Lung microvascular endothelial cell (primary cell): ENCODE data around the gene TRPT1. TPM values are rescaled to one million over a fixed set of nuclear protein-coding genes. Genes with fewer than 3 reads are reported as not detected.

Source experiments
- DNase-seq, 2 donors: peaks; one replicate each; pipeline versions ENCODE4 v3.0.0 to v3.0.0-alpha.2; 2010; ENCODE audit warnings: low read depth in 2 of 2
- total RNA-seq: library from RNA; depleted of rRNA; stranded (reverse); fragments of >200 nt; gene quantifications from 2 replicates; pipeline ENCODE4 v1.2.1, GENCODE V29; 2014

TRPT1 gene
- total RNA-seq, 1 donor from 2014 or later: 33.1 TPM

GRCh38 chr11:64178951-64179639 lies 46.9 kb downstream of the TRPT1 start:
- no peak for DNase-seq

- no peak for DNase-seq
These were observed 47.8 kb downstream of the TRPT1 start for GRCh38 chr11:64178203-64178602.

- no peak for DNase-seq
These were observed 49.2 kb downstream of the TRPT1 start for GRCh38 chr11:64176751-64177150.

Other genes starting within 250 kb of the TRPT1 start
- gene OTUB1, start 239.7 kb downstream of the TRPT1 start, total RNA-seq: 46.2 and 51.6 TPM in 2 replicates
- gene FLRT1, start 190.3 kb downstream of the TRPT1 start, total RNA-seq: not detected in 2 replicates
- 21.6 and 31.5 TPM in 2 replicates for gene MACROD1, start 60.1 kb downstream of the TRPT1 start, total RNA-seq
- 93.5 and 111 TPM in 2 replicates for gene STIP1, start 40.0 kb downstream of the TRPT1 start, total RNA-seq
- gene FERMT3, start 19.5 kb downstream of the TRPT1 start, total RNA-seq: 4.4 and 9.6 TPM in 2 replicates
- gene NUDT22, start 88 bp upstream of the TRPT1 start, total RNA-seq: 26.2 and 37.3 TPM in 2 replicates
- 11.3 and 19.0 TPM in 2 replicates for gene DNAJC4, start 4.4 kb upstream of the TRPT1 start, total RNA-seq
- 13.3 and 22.4 TPM in 2 replicates for gene VEGFB, start 8.4 kb upstream of the TRPT1 start, total RNA-seq
- 39.2 and 75.4 TPM in 2 replicates for gene FKBP2, start 14.9 kb upstream of the TRPT1 start, total RNA-seq
- 153 and 159 TPM in 2 replicates for gene PPP1R14B, start 20.8 kb upstream of the TRPT1 start, total RNA-seq
- gene PLCB3, start 25.3 kb upstream of the TRPT1 start, total RNA-seq: 14.3 and 14.4 TPM in 2 replicates
- 54.3 and 65.9 TPM in 2 replicates for gene BAD, start 58.5 kb upstream of the TRPT1 start, total RNA-seq
- gene GPR137, start 59.7 kb upstream of the TRPT1 start, total RNA-seq: 5.2 and 9.7 TPM in 2 replicates
- gene KCNK4, start 65.1 kb upstream of the TRPT1 start, total RNA-seq: not detected in 2 replicates
- 0.22 TPM in 1 of 2 replicates, not detected in the other for gene CATSPERZ, start 74.2 kb upstream of the TRPT1 start, total RNA-seq
- gene ESRRA, start 79.3 kb upstream of the TRPT1 start, total RNA-seq: 33.8 and 53.6 TPM in 2 replicates
- gene TRMT112, start 91.4 kb upstream of the TRPT1 start, total RNA-seq: 189 and 190 TPM in 2 replicates
- 217 and 266 TPM in 2 replicates for gene PRDX5, start 91.9 kb upstream of the TRPT1 start, total RNA-seq
- gene CCDC88B, start 114.0 kb upstream of the TRPT1 start, total RNA-seq: 0.79 and 1.7 TPM in 2 replicates
- 21.4 and 24.8 TPM in 2 replicates for gene RPS6KA4, start 133.0 kb upstream of the TRPT1 start, total RNA-seq